ENCODE measurements around the gene ANO6. TPM values are rescaled to one million over a fixed set of nuclear protein-coding genes. Genes with fewer than 3 reads are reported as not detected.

Gene ANO6
- total and polyA plus RNA-seq, 4 donors: 18.6 to 52.3 (median 29.1) TPM

GRCh38 chr12:45415393-45415817, 199.5 kb downstream of the ANO6 start:
- no peak overlapping the region for H3K27ac ChIP-seq (ENCODE audit: low read depth in 1 of 2, low read length in 2 of 2)
- no peak for DNase-seq (ENCODE audit: low spot score)
- no peak for TF ChIP-seq GABPA (IDR thresholded peaks at IDR 0.05 in 1 of 2, conservative IDR thresholded peaks at IDR 0.05 in 1 of 2)
- TF ChIP-seq HNF4A (conservative IDR thresholded peaks at IDR 0.05): peak; percentile 8 to 32
- H3K4me1 ChIP-seq (ENCODE audit: control insufficient read depth in 4 of 4, insufficient read depth in 4 of 4, low read length in 3 of 4): peaks cover 0 to 3% (median 0%) of the 10 kb centered on the region in 4 donors
- 86% methylated on average over 4 of the region's 4 CpGs for WGBS
- H3K9ac ChIP-seq (ENCODE audit: low read depth in 1 of 2, low read length in 2 of 2): no peak overlapping the region
- H3K4me3 ChIP-seq (ENCODE audit: low read depth in 1 of 3, low read length in 3 of 3): no peak overlapping the region
- H3K27me3 ChIP-seq (ENCODE audit: control insufficient read depth in 4 of 4, insufficient read depth in 4 of 4, low read length in 3 of 4): no peaks in the 10 kb centered on the region
- peaks cover 3 to 33% (median 25%) of the 10 kb centered on the region in 4 donors for H3K36me3 ChIP-seq (ENCODE audit: control insufficient read depth in 4 of 4, insufficient read depth in 3 of 4, low read depth in 1 of 4, low read length in 3 of 4)
- no peaks in the 10 kb centered on the region for H3K9me3 ChIP-seq (ENCODE audit: control insufficient read depth in 4 of 4, low read length in 3 of 4)

DNA sequence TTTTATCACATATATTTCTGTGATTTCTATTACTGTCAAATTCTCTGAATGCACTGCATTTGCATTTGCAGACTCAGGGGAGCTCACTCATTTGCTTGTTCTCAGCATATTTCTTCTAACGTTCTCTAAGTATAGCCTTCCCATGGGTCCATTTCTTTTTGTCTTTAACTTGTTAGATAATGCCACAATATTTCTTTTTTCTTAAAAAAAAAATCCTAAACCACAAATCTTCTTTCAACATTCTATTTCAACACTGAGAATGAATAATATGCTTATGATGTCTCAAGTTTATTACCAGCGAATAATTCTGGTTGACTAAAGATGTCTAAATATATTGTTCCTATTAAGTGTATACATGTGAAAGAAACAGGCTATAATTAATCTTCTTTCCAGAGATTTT, 200.2 kb downstream of the ANO6 start:
- no peak for TF ChIP-seq NR2F2 (IDR thresholded peaks at IDR 0.05)
- TF ChIP-seq YY1 (IDR thresholded peaks at IDR 0.05): no peak
- no peak for TF ChIP-seq GABPA (IDR thresholded peaks at IDR 0.05 in 1 of 2, conservative IDR thresholded peaks at IDR 0.05 in 1 of 2)
- no peak for TF ChIP-seq SP1 (IDR thresholded peaks at IDR 0.05)
- no peak for TF ChIP-seq MAX (IDR thresholded peaks at IDR 0.05)
- TF ChIP-seq, protein P1, sequence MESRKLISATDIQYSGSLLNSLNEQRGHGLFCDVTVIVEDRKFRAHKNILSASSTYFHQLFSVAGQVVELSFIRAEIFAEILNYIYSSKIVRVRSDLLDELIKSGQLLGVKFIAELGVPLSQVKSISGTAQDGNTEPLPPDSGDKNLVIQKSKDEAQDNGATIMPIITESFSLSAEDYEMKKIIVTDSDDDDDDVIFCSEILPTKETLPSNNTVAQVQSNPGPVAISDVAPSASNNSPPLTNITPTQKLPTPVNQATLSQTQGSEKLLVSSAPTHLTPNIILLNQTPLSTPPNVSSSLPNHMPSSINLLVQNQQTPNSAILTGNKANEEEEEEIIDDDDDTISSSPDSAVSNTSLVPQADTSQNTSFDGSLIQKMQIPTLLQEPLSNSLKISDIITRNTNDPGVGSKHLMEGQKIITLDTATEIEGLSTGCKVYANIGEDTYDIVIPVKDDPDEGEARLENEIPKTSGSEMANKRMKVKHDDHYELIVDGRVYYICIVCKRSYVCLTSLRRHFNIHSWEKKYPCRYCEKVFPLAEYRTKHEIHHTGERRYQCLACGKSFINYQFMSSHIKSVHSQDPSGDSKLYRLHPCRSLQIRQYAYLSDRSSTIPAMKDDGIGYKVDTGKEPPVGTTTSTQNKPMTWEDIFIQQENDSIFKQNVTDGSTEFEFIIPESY (IDR thresholded peaks at IDR 0.05): no peak
- TF ChIP-seq EGR1 (IDR thresholded peaks at IDR 0.05; ENCODE audit: low read depth in 2 of 2): no peak
- TF ChIP-seq TAF1 (conservative IDR thresholded peaks at IDR 0.05): no peak
- TF ChIP-seq REST (IDR thresholded peaks at IDR 0.05): no peak
- Histone ChIP-seq H3K27me3 (ENCODE audit: control insufficient read depth in 4 of 4, insufficient read depth in 4 of 4, low read length in 3 of 4) (no peaks in the 10 kb centered on the region), H3K4me1 (ENCODE audit: control insufficient read depth in 4 of 4, insufficient read depth in 4 of 4, low read length in 3 of 4) (peaks cover 0 to 3% (median 2%) of the 10 kb centered on the region in 4 donors), H3K4me3 (ENCODE audit: low read depth in 1 of 3, low read length in 3 of 3) (no peak overlapping the region), H3K27ac (ENCODE audit: low read depth in 1 of 2, low read length in 2 of 2) (no peak overlapping the region), H3K36me3 (ENCODE audit: control insufficient read depth in 4 of 4, insufficient read depth in 3 of 4, low read depth in 1 of 4, low read length in 3 of 4) (peaks cover 3 to 33% (median 24%) of the 10 kb centered on the region in 4 donors), H3K9ac (ENCODE audit: low read depth in 1 of 2, low read length in 2 of 2) (no peak overlapping the region), H3K9me3 (ENCODE audit: control insufficient read depth in 4 of 4, low read length in 3 of 4) (no peaks in the 10 kb centered on the region)
- DNase-seq (ENCODE audit: low spot score): no peak
- WGBS: 91% methylated on average over 2 of the region's 2 CpGs

- WGBS: 96% methylated on average over 1 of the region's 1 CpG
- peaks cover 2 to 20% (median 9%) of the 10 kb centered on the region in 4 donors for H3K36me3 ChIP-seq (ENCODE audit: control insufficient read depth in 4 of 4, insufficient read depth in 3 of 4, low read depth in 1 of 4, low read length in 3 of 4)
- no peak overlapping the region for H3K4me3 ChIP-seq (ENCODE audit: low read depth in 1 of 3, low read length in 3 of 3)
- peaks cover 0 to 13% (median 8%) of the 10 kb centered on the region in 4 donors for H3K4me1 ChIP-seq (ENCODE audit: control insufficient read depth in 4 of 4, insufficient read depth in 4 of 4, low read length in 3 of 4)
- H3K27me3 ChIP-seq (ENCODE audit: control insufficient read depth in 4 of 4, insufficient read depth in 4 of 4, low read length in 3 of 4): no peaks in the 10 kb centered on the region
- no peak for DNase-seq (ENCODE audit: low spot score)
- no peak overlapping the region for H3K27ac ChIP-seq (ENCODE audit: low read depth in 1 of 2, low read length in 2 of 2)
- H3K9ac ChIP-seq (ENCODE audit: low read depth in 1 of 2, low read length in 2 of 2): no peak overlapping the region
- no peaks in the 10 kb centered on the region for H3K9me3 ChIP-seq (ENCODE audit: control insufficient read depth in 4 of 4, low read length in 3 of 4)
- no peak for TF ChIP-seq EGR1 (IDR thresholded peaks at IDR 0.05; ENCODE audit: low read depth in 2 of 2)
- TF ChIP-seq MAX (IDR thresholded peaks at IDR 0.05): no peak
- TF ChIP-seq JUND (IDR thresholded peaks at IDR 0.05): no peak
- TF ChIP-seq, protein P1 (IDR thresholded peaks at IDR 0.05): no peak
- no peak for TF ChIP-seq NR2F2 (IDR thresholded peaks at IDR 0.05)
- no peak for TF ChIP-seq FOXA1 (IDR thresholded peaks at IDR 0.05)
- no peak for TF ChIP-seq REST (IDR thresholded peaks at IDR 0.05)
These were observed 202.6 kb downstream of the ANO6 start for GRCh38 chr12:45418520-45418919.

All from liver (tissue), 9 donors.